NOMO-1 (cell line): ENCODE data around the gene IL25.

Experiments used
- DNase-seq, 2 experiments: peaks; one replicate each; lab custom pipeline; 2025; ENCODE audit not compliant: unreplicated experiment in 2 of 2; lab: John Stamatoyannopoulos, UW

IL25 gene

GRCh38 chr14:23352506-23353432 lies 19.8 kb upstream of the IL25 start, which contains the start of gene SLC22A17:
SLC22A17 (minus strand) TSS chr14:23352887.
- no peak for DNase-seq

DNA sequence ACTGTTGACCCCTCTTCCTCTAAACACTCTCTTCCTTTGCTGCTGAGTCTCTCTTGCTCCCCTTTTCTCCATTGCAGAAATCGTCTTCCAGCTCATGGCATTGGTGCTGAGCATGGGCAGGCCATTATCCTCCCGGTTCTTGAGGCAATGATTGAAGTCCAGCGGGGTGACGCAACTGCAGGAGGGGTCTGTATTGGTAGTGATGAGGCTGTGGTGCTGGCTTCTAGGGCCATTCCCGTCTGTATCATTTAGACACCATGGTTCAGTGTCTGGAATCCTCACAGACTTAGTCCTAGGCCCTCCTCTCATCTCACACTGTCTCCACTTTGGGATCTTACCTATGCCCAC lies 19.2 kb upstream of the IL25 start:
- DNase-seq = no peak

DNA sequence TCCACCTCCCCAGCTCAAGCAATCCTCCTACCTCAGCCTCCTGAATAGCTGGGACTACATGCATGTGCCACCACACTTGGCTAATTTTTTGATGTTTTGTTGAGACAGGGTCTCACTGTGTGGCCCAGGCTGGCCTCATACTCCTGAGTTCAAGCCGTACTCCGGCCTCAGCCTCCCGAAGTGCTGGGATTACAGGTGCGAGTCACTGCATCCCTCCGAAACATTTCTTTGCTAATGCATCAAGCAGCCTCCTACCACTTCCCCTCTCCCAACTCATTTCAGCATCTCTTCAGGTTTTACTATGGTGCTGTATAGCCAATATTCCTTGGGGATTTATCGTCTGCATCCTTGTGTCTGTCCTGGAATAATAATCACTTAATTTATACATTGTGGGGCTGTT lies 17.6 kb upstream of the IL25 start:
- no peak for DNase-seq

DNA sequence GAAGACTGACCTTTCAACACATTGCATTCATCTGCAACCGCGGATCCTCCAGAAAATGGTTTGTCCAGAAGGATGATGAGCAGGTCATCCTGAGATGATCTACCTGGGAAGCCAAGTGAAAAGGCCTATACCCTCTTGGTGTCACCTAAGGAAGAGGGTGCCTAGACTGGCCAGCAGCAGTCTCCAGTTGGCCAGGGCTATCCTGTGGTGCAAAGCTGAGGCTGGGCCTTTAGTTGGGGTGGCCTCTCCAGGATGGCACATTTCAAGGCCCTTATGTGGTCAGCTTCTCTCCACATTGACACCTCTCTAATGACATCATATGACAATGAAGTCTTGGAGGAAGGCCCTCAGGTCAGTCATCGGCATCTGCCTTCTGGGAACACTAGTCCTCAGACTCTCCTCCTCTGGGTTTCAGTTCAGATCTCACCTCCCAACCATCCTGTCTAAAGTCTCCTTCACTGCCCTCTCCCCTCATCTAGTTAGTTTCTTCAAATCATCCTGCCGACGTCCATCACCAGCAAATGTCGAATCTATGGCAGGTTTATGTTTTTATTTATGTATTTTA lies 16.7 kb upstream of the IL25 start:
- DNase-seq = no peak

DNA sequence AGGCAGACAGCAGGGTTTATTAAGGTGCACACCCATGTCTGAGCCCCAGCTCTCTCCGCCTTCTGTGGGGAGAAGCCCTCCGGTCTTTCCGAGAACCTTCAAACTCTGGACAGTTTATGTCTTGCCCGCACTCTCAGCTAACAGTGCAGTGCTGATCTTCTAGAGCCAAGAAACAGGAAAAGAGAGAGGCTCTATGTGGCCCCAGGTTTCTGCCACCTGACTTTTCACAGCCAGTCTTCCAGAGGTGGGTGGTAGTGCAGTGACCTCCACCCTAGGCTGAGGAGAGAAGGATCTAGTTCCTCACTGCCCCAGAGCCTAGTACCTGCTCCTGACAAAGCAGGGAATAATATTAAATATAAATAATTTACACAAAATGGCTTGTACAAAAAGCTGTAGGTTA lies 15.9 kb upstream of the IL25 start:
- DNase-seq = no peak

- DNase-seq = no peak
These were observed 15.3 kb upstream of the IL25 start for GRCh38 chr14:23357261-23357660.

DNA sequence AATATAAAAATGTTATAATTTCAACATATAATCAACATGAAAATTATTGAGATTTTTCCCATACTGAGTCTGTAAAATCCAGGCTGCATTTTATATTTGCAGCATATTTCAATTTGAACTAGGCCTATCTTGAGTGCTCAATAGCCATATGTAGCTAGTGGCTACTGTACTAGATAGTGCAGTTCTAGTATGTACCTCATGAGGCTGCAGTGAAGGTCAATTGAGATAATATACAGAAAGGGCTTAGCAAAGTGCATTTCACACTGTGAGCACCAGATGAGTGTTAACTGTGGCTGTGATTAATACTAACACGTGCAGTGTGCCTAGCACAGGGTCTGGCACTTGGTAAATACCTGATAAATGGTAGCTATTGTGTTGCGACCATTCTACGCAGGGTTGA lies 14.6 kb upstream of the IL25 start:
- DNase-seq = no peak

DNA sequence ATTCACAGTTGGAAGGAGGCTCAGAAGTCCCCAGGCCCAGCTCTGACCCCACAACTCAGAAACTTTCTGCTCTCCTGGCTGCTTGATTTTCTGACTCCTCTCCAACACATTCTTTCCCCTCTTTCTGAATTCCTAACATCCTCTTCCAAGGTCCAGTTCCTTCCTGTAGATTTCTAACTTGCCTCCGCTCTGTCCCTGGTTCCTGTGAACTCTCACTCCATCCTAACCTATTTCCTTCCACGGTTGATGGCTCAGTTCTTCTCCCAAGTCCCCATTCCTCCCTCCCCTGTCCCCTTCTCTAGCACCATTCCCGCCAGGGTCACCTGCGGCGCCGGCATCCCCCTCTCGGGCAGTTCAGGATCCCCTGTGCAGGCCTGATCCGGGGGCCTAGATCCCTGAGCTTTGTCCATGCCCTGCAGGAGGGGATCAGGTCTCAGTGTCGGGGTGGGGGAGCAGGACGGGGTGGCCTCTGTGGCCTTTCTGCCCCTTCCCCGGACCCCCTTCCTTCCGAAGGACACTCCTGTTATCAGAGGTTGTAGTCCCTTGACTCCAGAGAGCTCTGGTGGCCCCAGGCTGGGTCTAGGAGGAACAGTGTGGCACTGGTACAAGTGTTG lies 13.9 kb upstream of the IL25 start:
- no peak for DNase-seq

DNA sequence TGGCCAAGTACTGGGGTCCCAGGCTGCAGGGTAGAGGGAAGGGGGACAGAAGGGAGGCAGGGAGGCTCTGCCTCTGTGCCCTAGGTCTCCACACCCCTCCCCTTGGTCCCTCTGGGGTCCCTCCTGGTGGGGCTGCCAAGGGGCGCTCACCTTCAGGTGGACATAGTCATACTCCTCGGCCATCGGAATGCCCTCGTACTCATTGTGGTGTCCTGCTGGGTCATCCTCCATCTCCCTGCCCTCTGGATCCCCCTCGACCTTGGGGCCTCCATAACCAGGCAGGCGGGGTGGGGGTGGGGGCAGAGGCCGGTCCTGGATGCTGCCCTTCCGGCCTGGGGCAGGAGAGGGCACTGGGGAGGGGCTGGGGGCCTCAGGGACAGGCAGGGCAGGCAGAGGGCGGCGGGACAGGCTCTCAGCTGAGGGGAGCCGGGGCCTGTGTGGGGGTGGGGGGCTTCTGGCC lies 13.4 kb upstream of the IL25 start:
- no peak for DNase-seq

DNA sequence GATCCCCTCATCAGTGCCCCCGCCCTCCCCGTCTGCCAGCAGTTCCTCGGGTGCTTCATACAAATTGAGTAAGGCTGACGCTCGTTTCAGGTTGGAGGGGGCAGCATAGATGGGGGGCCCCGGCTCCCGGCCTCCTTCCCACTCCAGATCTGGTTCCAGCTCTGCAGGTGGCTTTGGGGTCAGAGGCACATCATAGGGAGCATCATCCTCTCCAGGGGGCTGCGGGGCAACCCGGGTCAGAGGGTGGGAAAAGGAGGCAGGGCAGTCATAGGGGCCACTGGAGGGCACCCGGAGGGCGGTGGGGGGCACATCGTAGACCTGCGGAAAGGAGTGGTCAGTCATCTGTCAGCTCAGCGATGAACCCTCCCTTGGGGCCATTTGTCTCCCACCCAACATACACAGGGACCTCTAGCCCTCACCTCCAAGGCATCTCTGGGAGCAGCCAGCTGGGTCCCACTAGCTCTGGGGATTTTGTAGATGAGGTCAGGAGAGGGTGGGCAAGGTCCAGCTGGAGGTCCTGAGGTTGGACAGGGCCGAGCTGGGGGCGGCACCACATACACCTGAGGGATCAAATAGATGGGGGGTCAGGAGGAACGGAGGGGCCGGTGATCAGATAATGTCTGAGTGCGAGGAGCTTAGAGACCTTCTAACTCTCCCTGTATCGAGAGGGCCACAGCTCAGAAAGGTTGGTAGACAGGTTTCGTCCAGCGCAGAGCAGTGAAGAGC lies 12.7 kb upstream of the IL25 start:
- DNase-seq = no peak

- no peak for DNase-seq
These were observed 12.1 kb upstream of the IL25 start for GRCh38 chr14:23360496-23360895.

DNA sequence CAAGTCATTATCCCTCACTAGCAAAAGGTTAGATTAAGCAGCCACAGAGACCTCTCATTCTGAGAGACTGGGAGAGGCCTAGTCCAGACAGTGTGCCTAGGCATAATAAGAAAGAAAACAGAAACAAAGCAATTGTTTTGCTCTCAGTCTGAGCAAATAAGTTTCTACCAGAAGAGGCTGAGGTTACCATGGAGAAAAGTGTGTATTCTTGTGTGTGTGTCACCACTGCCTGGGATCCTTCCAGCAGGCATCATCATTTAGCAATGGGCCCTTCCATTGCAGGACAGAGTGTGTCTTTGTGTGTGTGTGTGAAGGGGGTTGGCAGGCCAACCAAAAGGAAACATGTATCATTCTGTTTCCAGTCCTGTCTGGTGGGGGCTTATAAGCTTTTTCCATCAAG lies 11.3 kb upstream of the IL25 start:
- DNase-seq = no peak

DNA sequence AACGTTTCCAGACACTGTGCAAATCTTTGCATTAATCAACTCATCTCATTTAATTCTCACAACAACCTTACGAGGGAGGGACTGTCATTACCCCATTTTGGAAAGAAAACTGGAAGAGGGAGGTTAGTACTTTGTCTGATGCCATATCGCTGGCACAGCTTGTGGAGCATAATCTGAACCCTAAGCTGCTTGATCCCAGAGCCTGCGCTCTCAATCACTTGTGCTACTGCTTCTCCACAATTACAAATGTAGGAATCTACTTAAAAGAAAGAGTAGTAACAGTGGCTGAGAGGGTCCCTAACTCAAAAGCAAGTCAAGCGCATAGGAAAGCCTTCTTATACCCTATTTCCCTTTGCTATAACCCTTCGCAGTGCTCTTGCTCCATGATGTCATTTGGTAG lies 10.8 kb upstream of the IL25 start:
- no peak for DNase-seq

DNA sequence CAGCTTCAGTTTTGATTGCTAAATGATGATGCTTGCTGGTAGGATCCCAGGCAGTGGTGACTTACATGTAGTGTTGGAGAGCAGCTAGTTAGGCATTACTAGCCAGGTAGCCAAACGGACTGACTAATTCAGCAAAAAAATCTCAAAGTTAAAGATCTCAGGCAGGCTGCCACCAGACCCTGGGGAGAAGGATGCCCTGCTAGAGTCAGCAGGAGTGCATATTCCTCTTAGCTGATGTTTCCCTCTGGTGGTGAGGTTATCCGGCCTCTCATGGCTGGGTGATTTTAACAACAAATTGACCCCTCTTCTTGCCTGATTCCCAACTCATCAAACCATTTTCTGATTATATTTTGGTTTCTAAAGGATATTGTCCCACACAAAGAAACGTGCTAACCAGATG lies 10.4 kb upstream of the IL25 start:
- DNase-seq = no peak

DNA sequence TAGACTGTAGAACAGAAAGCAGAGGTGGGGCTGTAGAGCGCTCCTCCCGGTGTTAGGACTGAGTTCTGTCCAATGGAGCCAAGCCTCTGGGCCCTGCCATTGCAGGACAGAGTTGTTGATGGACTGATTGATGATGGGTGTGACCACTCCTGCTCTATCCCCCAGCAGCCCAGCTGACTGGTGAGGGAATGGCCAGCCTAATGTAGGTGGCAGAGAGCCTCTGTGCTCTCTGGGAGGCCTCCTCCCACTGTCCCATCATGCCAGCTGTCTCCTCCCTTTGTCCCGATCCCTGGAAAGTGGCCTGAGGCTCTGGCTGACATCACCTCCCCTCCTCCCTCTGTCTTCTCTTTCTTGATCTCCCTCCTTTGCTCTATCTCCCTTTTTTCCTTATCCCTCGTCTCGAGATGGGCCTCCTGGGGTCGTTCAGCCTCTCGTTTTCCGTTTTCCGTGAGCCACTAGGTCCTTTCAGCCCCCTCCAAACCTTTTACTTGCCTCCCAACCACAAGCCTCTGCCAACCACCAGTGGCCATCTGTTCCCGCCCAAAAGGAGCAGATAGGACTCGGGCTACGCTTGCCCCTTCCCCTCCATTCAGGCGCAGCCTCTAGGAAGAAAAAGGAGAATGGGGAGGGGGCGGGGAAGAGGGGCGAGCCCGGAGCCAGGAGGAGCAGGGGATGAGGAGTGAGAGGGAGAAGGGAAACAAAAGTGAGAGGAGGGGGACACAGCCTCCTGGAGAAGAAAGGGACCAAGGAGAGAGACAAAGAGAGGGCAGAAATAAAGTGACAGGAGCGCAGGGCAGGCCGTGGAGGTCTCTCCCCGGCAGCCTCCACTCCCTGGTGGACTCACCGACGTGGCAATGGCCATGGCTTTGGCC lies 8.2 kb upstream of the IL25 start:
- no peak for DNase-seq

- no peak for DNase-seq
These were observed 7.4 kb upstream of the IL25 start, which contains the start of gene EFS for GRCh38 chr14:23365036-23365731. EFS (minus strand) TSS chr14:23365172; CDS start chr14:23365025, 147 bp downstream.

DNA sequence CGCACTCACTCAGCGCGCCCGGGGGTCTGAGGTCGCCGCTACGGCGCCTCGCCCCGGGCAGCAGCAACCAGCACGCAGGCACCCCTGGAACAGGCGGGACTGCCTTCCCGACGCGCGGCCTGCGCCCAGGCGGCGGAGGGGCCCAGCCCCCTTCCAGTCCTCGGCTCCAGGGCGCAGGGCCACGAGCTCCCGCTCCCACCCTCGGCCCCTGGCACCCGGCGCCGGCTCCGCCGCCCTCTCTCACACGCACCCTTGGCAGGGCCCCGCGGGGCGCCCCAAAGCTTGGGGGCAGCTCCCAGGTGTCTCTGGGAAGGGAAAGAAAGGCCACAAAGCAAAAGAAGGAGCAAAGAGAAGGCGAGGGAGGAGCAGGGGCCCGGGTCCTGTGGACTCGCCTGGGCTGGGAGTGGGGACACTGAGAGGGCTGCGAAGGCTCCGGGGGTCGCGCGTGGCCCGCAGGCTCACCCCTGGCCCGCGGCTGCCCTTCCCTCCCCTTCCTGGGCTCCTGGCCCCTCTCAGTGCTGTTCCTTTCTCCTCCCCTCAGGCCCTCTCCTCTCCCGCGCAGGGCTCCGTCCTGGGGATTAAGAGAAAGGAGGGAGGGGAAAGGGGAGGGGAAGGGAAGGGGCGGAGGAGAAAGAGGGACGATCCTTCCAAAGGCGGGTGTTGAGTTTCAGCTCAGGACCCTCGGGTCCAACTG lies 6.7 kb upstream of the IL25 start:
- no peak for DNase-seq

DNA sequence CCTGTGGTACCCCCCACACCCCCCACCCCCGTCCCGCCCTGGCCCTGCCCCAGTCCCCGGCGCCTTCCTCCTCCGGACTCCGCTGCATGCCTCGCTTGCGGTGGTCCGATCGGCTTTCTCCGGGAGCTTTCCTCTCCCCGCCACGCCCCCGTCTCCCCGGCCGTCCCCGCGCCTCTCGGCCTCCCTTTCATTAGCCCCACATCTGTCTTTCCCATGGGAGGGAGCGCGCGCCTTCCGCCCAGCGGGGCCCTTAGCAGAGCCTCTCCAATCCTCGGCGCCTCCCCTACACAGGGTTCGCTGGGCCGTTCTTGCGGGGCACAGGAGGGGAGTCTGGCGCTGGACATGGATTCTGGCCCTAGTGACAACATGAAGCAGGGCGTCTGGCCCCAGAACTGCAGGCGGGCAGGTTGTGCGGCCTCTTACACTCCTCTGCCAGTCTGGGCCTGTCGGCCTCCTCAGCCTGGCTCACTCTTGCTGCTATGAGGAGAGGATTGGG lies 6.1 kb upstream of the IL25 start:
- DNase-seq = no peak

GRCh38 chr14:23370221-23370620 lies 2.4 kb upstream of the IL25 start:
- DNase-seq = no peak
